Prostate gland (tissue), 2 donors: ENCODE results near the gene SPATA7.

Experiments used
- POLR2A ChIP-seq: fragments of 450-650 bp; IDR thresholded peaks from one replicate; pipeline ENCODE4 v1.6.1; 2016; ENCODE audit warnings: antibody characterized with exemption, mild to moderate bottlenecking
- POLR2AphosphoS5 ChIP-seq: sonication (generic); formaldehyde crosslinking; IDR thresholded peaks from one replicate; pipeline ENCODE4 v1.6.1; 2017; ENCODE audit warnings: antibody characterized with exemption
- TF ChIP-seq, protein P1 (sequence below), 4 experiments: fragments of 200-600 bp in 2 of 4; fragments of 450-650 bp in 2 of 4; sonication (generic) in 2 of 4; IDR thresholded peaks; 1 replicate in 3 of 4; 2 replicates in 1 of 4; pipeline ENCODE4 v1.5.1; 2016 to 2019; ENCODE audit warnings: antibody characterized with exemption in 4 of 4, mild to moderate bottlenecking in 2 of 4, moderate library complexity in 2 of 4

- TF ChIP-seq, protein P1, sequence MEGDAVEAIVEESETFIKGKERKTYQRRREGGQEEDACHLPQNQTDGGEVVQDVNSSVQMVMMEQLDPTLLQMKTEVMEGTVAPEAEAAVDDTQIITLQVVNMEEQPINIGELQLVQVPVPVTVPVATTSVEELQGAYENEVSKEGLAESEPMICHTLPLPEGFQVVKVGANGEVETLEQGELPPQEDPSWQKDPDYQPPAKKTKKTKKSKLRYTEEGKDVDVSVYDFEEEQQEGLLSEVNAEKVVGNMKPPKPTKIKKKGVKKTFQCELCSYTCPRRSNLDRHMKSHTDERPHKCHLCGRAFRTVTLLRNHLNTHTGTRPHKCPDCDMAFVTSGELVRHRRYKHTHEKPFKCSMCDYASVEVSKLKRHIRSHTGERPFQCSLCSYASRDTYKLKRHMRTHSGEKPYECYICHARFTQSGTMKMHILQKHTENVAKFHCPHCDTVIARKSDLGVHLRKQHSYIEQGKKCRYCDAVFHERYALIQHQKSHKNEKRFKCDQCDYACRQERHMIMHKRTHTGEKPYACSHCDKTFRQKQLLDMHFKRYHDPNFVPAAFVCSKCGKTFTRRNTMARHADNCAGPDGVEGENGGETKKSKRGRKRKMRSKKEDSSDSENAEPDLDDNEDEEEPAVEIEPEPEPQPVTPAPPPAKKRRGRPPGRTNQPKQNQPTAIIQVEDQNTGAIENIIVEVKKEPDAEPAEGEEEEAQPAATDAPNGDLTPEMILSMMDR (IDR thresholded peaks at IDR 0.05), result no peak
- TF ChIP-seq POLR2AphosphoS5 (no peak), POLR2A (no peak)
These were observed 35.8 kb downstream of the SPATA7 start for GRCh38 chr14:88421286-88421685.
